ENCODE data around the gene ETV4. TPM values are rescaled to one million over a fixed set of nuclear protein-coding genes. Genes with fewer than 3 reads are reported as not detected.

Gene ETV4
- total RNA-seq, 1 donor from 2014 or later: 2.2 TPM

- no peak overlapping the region for H3K27ac ChIP-seq
- DNase-seq: no peak
- intact Hi-C loops (cut with DNase I): no loop called here
- H3K36me3 ChIP-seq: no peaks in the 10 kb centered on the region
- no peak overlapping the region for H3K4me3 ChIP-seq
- peak in 1 of 2 donors; percentile 38 for ATAC-seq
- H3K4me1 ChIP-seq: peaks cover 12% of the 10 kb centered on the region
- H3K9me3 ChIP-seq: no peaks in the 10 kb centered on the region
- TF ChIP-seq CTCF (IDR thresholded peaks at IDR 0.05): no peak
- peaks cover 6% of the 10 kb centered on the region for H3K27me3 ChIP-seq (ENCODE audit: low read depth)
Observed at GRCh38 chr17:43559161-43559816, 13.1 kb upstream of the ETV4 start.

GRCh38 chr17:43558805-43559160 lies 12.6 kb upstream of the ETV4 start:
- Histone ChIP-seq H3K4me1 (peaks cover 12% of the 10 kb centered on the region), H3K9me3 (no peaks in the 10 kb centered on the region), H3K27me3 (ENCODE audit: low read depth) (peaks cover 4% of the 10 kb centered on the region), H3K36me3 (no peaks in the 10 kb centered on the region), H3K27ac (no peak overlapping the region), H3K4me3 (no peak overlapping the region)
- intact Hi-C loops (cut with DNase I): no loop called here
- ATAC-seq: no peak
- no peak for TF ChIP-seq CTCF (IDR thresholded peaks at IDR 0.05)
- no peak for DNase-seq

- H3K27ac ChIP-seq: no peak overlapping the region
- intact Hi-C loops (cut with DNase I): no loop called here
- H3K9me3 ChIP-seq: no peaks in the 10 kb centered on the region
- no peak for TF ChIP-seq CTCF (IDR thresholded peaks at IDR 0.05)
- no peaks in the 10 kb centered on the region for H3K27me3 ChIP-seq (ENCODE audit: low read depth)
- H3K36me3 ChIP-seq: no peaks in the 10 kb centered on the region
- H3K4me3 ChIP-seq: no peak overlapping the region
- DNase-seq (peak; percentile 65), ATAC-seq (peak; percentile 84 to 87)
- peaks cover 12% of the 10 kb centered on the region for H3K4me1 ChIP-seq
Observed at GRCh38 chr17:43556292-43556691, 10.2 kb upstream of the ETV4 start.

- peaks cover 12% of the 10 kb centered on the region for H3K4me1 ChIP-seq
- no peaks in the 10 kb centered on the region for H3K36me3 ChIP-seq
- no peaks in the 10 kb centered on the region for H3K9me3 ChIP-seq
- no peak for ATAC-seq
- no peak overlapping the region for H3K27ac ChIP-seq
- H3K27me3 ChIP-seq (ENCODE audit: low read depth): no peaks in the 10 kb centered on the region
- H3K4me3 ChIP-seq: no peak overlapping the region
- DNase-seq: no peak
- no peak for TF ChIP-seq CTCF (IDR thresholded peaks at IDR 0.05)
- intact Hi-C loops (cut with DNase I): no loop called here
Observed at GRCh38 chr17:43554857-43555256, 8.7 kb upstream of the ETV4 start.

- H3K27ac ChIP-seq: no peak overlapping the region
- ATAC-seq: no peak
- intact Hi-C loops (cut with DNase I): no loop called here
Observed at GRCh38 chr17:43553573-43553972, 7.4 kb upstream of the ETV4 start.

More at GRCh38 chr17:43553573-43553972, 7.4 kb upstream of the ETV4 start:
- no peaks in the 10 kb centered on the region for H3K36me3 ChIP-seq
- DNase-seq: no peak
- no peak overlapping the region for H3K4me3 ChIP-seq
- no peak for TF ChIP-seq CTCF (IDR thresholded peaks at IDR 0.05)
- H3K4me1 ChIP-seq: peaks cover 12% of the 10 kb centered on the region
- no peaks in the 10 kb centered on the region for H3K9me3 ChIP-seq
- H3K27me3 ChIP-seq (ENCODE audit: low read depth): no peaks in the 10 kb centered on the region

Data from lower lobe of right lung (tissue), 2 donors.